HG03159 (cell line): ENCODE results near the gene NT5DC3.

Experiments used
- ATAC-seq: cut with Tn5 transposase; IDR thresholded peaks from one replicate; pipeline ENCODE4 v1.9.1; 2021; ENCODE audit warnings: mild to moderate bottlenecking, moderate library complexity; ENCODE audit not compliant: unreplicated experiment

NT5DC3 gene

GRCh38 chr12:103840876-103841689 is at the start of gene NT5DC3:
TSS of gene NT5DC3 (minus strand) at chr12:103841234. CDS start at chr12:103841156, 78 bp downstream.
- ATAC-seq, result peak; percentile 84

DNA sequence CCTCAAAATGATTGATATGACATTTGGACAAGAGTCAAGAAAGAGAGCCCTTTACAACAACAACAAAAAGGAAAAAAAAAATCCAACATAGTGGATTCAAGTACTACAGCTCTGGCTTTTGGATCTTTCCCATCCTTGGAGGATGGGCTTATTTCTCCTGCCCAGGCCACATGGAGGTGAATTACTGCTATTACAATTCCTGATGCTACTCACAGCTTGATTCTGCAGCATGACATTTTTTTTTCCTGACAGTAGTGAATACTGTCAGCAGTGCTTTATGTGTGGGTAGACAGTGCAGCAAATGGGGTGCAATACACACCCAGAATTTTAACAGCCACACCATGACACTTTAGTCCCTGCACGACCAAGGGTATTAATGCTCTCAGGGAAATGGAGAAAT is 46.7 kb upstream of the NT5DC3 start:
- ATAC-seq, result no peak

- ATAC-seq, result no peak
Observed at GRCh38 chr12:103886195-103886797, 45.3 kb upstream of the NT5DC3 start.

- ATAC-seq, result no peak
Observed at GRCh38 chr12:103884316-103884715, 43.3 kb upstream of the NT5DC3 start.

- no peak for ATAC-seq
Observed at GRCh38 chr12:103883908-103884307, 42.9 kb upstream of the NT5DC3 start.

GRCh38 chr12:103882861-103883596 is 42.0 kb upstream of the NT5DC3 start:
- no peak for ATAC-seq

- no peak for ATAC-seq
Observed at GRCh38 chr12:103881261-103881660, 40.2 kb upstream of the NT5DC3 start.

DNA sequence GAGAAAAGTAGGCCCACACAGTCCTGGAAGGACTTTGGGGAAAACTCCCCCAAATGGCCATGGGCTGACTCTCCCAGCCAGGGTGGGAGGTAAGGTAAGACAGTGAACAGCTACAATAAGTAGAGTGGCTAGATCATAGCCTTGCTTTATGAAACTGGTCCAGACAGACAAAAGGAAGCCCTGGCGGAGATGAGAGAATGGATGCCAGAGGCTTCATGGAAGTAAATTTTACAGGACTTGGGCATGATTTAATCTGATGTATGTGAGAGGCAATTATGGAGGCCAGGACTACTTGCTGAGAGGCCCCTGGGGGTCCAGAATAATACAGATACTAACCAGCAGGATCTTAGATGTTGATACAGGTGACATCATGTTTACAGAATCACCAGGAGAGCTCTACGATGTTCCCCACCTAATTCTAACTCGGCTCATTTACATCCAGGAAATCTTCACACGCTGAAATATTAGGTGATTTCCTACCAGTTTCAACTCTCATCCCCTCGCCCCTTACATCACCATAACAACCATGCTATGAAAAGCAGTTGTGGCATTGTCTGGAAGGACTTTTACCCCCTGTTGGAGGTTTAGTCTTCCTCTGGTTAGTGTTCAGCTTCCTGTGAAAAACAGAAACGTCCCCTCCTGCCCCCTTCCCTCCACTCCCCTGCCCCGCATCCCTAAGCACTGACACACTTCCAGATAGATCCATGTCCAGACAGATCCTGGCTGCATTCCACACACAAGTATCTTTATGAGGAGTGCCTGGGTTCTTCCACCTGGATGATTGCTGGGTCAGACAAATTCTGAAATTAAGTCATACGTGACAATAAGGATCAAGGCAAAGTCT is 39.5 kb upstream of the NT5DC3 start:
- no peak for ATAC-seq

- no peak for ATAC-seq
Observed at GRCh38 chr12:103879878-103880277, 38.8 kb upstream of the NT5DC3 start.

DNA sequence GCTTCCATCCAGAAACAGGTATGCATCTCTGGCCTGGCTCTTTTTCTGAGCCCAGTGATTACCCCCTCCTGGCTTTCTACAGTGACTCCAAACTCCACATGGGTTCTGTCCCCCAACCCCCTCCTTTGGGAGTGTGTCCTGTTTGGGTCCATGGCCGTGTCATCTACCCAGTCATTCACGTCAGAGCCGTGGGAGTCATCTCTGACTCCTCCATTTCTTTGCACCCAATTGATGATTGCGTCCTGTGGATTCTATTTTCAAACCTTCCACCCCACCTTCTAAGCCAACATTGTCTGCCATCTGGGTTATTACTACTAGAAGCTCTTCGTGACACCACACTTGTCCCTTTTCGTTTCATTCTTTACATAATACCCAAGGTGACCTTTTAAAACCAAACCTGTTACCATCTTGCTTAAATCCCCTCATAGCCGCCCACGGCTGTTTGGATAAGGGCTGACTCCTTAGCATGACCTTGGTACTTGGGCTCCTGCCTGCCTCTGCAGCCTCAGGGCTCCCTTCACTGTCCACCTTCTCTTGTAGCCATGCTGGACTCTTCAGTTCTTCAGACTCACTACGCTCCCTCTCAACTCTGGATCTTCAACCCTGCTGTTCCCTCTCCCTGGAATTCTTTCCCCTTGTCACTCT is 38.1 kb upstream of the NT5DC3 start:
- ATAC-seq, result no peak

- no peak for ATAC-seq
Observed at GRCh38 chr12:103877934-103878510, 37.0 kb upstream of the NT5DC3 start.

DNA sequence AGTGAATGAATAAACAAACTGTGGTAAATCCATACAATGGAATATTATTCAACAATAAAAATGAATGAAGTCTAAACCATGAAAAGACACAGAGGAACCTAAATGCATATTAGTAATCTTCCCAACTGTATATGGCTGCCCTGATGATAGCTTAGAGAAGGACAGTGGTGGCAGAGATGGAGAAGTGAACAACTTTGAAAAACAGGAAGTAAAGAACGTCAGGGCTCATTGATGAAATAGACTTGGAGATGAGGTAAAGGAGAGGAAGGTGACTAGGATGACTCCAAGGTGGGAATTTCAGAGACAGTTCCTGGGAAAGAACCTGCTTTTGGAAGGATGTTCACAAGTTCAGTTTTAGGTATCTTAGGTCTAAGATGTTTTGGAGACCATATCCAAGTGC is 36.3 kb upstream of the NT5DC3 start:
- ATAC-seq, result no peak

DNA sequence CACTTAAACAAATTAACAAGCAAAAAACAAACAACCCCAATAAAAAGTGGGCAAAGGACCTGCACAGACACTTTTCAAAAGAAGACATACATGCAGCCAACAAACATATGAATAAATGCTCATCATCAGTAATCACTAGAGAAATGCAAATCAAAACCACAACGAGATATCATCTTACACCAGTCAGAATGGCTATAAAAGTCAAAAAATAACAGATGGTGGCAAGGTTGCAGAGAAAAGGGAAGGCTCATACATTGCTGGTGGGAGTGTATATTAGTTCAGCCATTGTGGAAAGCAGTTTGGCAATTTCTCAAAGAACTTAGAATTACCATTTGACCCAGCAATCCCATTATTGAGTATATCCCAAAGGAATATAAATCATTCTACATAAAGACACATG is 34.6 kb upstream of the NT5DC3 start:
- ATAC-seq, result no peak

DNA sequence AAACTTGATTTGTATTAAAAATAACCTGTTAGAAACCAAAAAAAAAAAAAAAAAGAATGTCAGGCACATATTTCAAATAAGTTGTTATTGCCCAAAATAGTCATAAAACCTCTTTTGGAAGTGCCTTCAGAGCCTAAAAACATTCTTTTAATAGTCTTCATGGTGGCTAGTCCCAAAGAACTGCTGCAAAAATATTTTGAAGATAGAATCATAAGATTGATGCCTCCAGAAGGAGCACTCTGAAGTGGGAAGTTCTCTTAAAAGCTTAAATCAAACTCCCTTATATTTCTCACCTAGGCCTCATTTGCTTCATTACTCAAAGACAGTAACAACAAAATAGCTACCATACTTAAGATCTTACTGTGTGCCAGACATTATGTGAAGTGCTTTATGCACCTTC is 27.2 kb upstream of the NT5DC3 start:
- ATAC-seq, result no peak

DNA sequence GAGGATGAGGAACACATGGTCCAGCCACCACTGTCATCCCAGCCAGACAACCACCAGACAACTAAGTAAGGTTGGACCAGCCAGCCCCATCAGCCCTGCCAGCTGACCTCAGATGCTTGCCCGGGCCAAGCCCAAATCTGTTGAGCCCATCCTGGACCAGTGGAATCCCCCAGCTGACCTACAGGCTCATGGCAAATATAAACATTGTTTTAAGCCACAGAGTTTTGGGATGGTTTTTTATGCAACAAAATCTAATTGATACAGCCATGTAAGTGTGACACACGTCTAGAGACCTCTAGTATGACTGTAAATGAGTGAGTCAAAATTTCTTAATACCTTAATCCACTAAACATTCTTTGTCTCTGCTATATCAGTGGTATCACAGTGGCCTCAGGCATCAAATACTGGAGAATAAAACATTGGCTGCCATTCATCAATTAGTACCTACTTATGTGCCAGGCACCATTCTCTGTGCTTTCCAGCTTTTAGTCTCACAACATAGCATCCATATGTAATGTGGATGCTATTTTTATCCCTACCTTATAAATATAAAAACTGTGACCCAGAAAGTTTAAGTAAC is 24.2 kb upstream of the NT5DC3 start:
- no peak for ATAC-seq

DNA sequence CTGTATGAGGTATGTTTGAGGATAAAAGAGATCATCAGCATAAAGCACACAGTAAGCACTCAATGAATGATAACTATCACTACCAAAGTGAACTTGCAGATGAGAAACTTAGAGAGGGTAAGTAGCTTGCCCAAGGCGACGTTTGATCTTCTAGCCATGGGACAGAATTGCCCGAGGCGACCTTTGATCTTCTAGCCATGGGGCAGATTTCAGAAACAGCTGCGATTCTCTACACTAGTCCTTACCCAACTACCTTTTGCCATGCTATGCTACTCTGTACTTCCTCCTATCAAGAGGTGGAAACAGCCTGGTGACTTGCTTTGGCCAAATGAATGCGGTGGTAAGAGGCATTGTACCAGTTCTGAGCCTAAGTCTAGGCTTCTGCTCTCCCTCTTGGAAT is 23.7 kb upstream of the NT5DC3 start:
- no peak for ATAC-seq

DNA sequence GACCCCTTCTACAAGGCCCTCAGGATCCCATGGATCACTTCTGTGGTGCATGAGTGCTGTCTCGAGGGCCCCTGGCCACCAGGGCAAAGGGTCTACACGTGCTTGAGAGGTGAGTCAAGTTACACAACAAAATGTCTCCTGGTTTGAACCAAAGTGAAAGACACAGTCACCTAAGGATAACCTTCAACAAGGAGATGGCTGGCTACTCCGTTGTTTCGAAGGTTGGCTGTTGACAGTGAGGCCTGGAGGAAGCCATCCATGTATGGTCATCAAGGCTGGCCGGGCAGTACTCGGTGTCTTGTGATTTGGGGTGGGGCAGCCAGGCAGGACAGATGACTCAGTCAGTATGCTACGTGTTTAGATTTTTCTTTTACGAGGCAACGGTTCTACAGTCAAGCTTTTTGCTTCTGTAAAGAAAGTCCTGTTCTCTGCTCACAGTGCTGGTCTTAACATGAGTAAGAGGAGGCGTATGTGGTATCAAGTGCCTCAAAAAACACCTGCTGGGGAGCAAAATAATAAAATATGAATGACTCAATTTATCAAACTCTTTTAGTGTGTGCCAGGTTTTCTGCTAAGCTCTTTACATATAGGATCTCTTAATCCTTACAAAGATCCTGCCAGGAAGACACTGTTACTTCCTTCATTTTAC is 18.0 kb upstream of the NT5DC3 start:
- no peak for ATAC-seq

GRCh38 chr12:103858335-103858734 is 17.3 kb upstream of the NT5DC3 start:
- no peak for ATAC-seq

- no peak for ATAC-seq
Observed at GRCh38 chr12:103857164-103857563, 16.1 kb upstream of the NT5DC3 start.
